GM19438 (cell line): ENCODE measurements around the gene TTI1.

Experiments
- ATAC-seq: cut with Tn5 transposase; IDR thresholded peaks from one replicate; pipeline ENCODE4 v1.9.1; 2021; ENCODE audit warnings: low read depth; ENCODE audit not compliant: unreplicated experiment

Gene TTI1

DNA sequence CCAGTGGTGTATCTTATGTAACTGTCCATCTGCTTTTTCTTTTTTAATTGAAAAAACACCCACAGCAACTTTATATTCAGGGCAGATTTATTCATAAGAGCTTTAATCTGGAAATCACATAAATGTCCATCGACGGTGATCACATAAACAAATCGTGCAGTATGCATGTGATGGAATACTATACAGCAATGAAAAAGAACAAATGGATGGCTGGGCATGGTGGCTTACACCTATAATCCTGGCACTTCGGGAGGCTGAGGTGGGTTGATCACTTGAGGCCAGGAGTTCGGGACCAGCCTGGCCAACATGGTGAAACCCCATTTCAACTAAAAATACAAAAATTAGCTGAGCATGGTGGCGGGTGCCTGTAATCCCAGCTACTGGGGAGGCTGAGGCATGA lies 91.3 kb downstream of the TTI1 start:
- no peak for ATAC-seq

DNA sequence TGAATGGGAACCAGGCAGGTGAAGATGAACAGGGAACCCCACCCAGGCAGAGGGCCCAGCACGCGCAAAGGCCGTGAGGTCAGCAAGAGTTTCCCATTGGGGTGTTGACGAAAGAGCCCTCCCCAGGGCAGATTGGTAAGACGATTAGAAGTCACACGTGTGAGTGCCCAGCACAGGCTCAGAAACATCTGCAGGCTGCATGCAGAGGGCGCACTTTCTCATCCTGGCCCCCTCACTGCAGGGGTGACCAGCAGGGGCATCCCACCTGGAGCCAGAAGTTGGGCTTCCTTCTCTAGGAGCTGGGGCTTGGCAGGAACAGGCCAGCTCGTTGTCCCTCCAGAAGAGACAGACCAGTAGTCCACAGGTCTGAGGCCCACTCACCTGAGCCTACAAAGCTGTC lies 91.9 kb downstream of the TTI1 start:
- ATAC-seq = no peak

DNA sequence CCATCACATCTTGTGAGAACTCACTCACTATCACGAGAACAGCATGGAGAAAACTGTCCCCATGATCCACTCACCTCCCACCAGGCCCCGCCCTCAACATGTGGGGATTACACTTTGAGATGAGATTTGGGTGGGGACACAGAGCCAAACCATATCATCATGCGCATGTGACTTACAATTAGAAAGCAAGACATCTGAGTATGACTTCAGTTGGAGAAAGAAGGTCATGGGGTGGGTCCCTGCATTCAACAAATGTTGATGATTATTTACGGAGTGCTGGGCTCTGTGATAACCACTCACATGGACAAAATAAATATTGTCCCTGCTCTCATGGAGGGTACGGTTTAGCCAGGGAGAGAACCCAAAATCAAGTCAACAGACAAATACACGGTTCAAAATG lies 92.4 kb downstream of the TTI1 start:
- no peak for ATAC-seq

DNA sequence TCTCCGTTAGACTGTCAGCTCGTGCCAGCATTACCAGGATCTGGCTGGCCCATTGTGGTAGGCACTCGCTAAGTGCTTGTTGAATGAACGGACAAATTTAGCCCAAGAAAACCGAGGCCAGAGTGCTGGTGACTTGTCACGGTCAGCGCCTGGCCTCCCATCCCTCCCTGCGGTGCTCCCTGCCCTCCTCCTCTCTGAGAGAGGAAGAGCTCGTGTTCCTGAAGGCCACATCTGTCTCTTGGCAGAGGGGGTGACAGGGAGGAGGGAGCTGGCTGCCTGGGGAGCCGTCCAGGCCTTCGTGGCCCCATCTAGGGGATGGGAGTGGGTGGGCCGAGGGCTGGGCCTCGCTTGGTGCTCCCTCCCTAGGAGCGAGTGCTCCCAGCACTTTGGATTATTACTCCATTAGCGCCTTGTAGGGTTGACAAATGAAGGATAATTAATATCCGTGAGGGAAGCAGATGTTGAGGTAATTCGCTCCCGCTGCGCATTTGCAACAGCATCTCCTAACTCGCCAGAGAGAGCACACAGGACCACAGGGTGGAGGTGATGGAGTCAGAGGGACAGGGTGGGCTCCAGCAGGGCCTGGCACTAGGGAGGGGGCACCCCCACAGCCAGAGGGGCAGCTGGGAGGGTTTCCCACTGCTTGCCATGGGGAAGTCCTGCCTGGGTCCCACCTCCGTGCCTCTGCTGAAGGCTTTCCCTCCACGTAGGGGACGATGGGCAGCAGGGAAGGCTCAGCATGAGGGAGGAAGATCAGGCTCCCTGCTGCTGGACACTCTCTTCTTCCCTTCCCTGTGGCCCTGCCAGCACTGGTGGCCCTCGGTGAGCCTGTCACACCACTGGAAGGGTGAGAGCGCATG lies 93.3 kb downstream of the TTI1 start:
- no peak for ATAC-seq

DNA sequence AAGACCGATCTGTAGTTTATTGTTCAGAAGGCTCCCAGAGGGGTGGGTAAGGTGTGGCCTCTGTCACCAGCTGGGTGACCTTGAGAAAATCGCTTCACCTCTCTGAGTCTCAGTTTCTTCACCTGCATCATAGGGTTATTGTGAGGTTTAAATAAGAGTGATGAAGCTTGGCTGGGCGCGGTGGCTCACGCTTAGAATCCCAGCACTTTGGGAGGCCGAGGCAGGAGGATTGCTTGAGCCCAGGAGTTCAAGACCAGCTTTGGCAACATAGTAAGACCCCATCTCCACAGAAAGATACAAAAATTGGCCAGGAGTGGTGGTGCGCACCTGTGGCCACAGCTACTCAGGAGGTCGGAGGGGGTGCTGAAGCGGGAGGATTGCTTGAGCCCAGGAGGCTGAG lies 94.3 kb downstream of the TTI1 start:
- ATAC-seq = no peak

DNA sequence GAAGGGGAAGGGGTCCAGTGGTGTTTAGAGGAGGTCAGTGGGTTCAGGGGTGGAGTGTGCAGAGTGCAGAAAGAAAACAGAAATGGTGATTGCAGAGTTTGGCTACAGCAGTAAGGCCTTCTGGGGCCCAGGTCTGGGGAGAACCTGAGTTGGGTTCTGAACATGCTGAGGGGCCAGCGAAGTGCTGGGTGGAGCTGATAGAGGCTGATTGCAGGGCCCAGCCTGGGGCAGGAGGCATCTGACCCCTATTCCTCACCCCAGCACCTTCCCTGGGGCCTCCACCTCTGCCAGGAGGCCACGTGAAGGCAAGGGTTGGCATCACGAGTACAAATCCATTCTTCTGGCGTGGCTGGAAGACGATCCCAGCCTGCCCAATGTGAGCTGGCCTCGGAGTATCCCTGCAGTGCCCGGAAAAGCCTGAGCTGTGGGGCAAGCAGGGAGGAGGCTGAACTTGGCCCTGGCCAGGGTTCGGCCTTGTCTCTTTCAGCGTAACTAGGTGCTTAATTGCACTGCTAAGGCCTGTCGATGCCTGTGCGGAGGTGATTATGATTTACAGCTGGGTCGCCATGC lies 95.0 kb downstream of the TTI1 start:
- no peak for ATAC-seq

DNA sequence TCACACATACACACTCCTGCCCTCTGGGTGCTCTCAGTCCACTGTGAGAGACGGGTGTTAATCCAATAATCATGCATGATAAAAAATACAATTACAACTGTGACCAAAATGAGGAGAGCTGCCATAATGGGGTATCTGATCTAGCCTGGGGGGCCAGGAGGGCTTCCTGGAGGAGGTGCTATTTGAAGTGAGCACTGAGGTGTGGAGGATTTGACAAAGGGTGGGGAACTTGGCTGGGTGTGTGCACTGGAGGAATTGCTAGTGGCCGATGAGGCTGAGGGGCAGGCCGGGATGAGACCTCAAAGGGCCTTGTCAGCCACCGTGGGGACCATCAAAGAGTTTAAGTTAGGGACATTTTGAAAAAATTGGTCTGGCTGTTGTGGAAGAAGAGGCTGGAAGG lies 95.6 kb downstream of the TTI1 start:
- ATAC-seq = no peak

DNA sequence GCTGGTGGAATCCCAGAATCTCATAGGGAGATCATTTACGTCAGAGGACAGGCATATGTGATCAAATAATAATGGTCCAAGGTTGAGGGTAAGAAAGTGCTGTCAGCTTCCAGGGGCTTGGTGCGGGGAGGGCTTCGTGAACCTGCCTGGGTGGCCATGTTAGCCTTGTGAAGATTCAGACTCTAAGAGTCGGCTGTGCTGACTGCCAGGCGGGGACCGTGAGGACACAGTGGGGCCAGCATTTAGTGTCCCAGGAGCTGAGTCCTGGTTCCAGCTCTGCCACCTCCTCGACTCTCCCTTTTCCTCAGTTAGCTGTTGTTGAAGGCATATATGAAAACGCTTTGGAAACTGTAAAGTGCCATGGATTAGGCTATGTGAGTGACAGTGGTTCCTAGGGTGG lies 96.8 kb downstream of the TTI1 start:
- no peak for ATAC-seq

DNA sequence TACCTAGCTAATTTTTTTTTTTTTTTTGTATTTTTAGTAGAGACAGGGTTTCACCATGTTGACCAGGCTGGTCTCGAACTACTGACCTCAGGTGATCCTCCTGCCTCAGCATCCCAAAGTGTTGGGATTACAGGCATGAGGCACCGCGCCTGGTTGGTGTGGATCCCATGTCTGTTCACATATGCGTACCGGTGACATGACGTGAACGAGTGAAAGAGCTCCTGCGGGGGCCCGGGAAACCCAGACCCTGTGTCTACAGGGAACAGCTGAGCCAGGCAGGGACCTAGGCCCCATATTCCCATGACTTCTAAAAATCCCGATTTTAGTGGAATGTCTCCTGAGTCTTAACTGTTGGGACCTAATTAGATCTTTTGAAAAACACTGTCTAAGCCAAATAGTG lies 97.2 kb downstream of the TTI1 start:
- no peak for ATAC-seq

DNA sequence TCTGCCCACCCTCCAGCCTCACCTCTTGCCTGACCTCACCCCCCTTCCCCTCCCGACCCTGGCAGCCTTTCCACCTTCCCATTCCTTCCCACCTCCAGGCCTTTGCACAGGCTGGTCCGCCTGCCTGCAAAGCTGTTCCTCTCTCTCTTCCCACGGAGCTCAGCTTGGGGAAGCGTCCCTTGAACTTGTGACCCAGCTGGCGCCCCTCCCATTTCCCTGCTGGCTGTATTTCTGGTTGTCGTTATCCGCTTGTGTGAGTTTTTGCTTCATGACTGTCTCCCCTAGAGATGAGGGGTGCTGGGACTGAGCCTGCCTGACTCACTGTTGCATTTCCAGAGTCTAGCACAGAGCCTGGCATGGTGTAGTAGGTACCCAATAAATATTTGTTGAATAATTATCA lies 97.8 kb downstream of the TTI1 start:
- ATAC-seq = no peak

DNA sequence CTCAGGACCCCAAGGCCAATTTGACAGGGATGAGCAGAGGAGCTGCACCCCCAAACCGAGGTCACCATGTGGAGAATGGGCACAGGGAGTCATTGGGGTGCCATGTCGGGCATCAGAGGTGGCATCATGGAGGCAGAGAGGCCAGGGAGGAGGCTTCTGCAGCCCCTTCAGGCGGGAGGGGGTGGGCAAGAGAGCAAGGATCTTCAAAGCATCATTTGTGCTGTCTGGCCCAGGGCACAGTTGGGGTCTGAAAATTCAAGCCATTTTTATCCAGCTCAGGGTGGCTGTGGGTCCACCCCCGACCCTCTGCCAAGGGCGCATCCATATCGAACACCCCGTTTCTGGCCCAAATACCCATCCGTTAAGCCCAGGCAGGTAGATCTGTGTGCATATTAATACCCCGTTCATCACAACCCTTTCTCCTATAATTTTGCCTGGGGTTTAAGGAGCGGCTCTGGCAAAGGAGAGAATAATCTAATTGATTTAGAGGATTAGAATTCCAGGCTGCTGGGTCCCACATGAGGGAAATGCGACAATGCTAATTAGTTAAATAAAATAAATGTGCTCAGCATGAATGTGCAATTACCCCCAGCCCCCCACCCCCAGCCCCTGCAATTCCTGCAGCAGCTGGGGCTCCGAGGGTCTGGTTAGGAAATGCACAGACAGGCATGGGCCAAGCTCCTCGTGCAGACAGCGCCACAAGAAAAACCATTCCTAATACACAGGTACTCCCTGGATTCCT lies 98.5 kb downstream of the TTI1 start:
- no peak for ATAC-seq

DNA sequence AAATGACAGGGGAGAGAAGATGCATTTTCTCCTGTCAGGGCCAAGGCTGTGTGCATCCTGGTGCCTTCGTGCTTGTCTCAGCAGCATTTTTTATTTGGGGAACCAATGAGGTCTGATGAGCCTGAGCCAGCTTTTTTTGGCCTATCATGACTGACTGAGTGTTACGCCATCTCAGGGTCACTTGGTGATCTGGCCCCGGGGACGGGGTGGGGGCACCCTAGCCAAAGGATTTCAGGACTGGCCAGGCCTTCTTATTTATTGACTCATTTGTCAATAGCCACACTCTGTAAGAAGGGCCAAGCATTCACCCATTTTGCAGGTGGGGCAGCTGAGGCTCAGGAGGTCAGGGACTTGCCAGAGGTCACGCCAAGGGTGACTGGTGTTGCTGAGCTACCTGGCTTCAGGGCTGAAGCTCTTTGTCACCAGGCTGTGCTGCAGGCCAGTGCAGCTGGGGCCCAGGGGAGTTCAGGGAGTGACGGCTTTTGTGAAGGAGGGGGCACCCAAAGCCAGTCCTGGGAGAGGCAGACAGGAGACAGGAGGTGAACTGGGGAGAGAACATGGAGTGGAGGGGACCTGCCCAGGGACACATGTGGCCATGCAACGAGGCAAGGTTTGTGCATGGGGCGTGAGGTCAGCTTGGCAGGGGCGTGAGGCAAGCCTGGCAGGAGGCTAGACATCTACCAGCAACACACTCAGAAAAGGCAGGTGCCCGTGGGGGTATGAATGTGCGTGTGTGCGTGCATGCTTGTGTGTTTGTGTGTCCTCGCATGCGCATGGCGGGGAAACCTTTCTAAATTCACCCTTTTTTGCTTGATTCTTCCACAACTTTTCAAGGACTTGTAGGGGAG lies 99.2 kb downstream of the TTI1 start:
- ATAC-seq = no peak
